ENCODE results near the gene PER2.
"Not testable (repeated sequence)": the region's sequence is repeated elsewhere in the genome, so short reads cannot be mapped to it uniquely, and the experiment has no call there.

DNA sequence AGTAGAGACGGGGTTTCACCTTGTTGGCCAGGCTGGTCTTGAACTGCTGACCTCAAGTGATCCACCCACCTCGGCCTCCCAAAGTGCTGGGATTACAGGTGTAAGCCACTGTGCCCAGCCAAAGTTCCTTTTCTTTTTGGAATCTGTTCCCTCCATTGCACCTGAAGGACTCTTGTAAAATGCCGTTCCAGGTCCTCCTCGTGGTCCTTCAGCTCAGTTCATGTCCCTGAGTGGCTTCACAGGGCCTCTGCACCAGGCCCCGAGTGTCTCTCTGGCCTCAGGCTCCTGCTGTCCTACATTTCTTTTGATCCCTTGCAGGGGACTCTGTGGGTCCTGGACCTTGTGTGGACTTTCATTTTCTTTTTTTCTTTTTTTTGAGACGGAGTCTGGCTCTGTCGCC, 35.8 kb upstream of the PER2 start:
- TF ChIP-seq EZH2 (IDR thresholded peaks at IDR 0.05; ENCODE audit: borderline replicate concordance, low read depth, low read length, severe bottlenecking): not testable (repeated sequence)
- TF ChIP-seq, protein P1, sequence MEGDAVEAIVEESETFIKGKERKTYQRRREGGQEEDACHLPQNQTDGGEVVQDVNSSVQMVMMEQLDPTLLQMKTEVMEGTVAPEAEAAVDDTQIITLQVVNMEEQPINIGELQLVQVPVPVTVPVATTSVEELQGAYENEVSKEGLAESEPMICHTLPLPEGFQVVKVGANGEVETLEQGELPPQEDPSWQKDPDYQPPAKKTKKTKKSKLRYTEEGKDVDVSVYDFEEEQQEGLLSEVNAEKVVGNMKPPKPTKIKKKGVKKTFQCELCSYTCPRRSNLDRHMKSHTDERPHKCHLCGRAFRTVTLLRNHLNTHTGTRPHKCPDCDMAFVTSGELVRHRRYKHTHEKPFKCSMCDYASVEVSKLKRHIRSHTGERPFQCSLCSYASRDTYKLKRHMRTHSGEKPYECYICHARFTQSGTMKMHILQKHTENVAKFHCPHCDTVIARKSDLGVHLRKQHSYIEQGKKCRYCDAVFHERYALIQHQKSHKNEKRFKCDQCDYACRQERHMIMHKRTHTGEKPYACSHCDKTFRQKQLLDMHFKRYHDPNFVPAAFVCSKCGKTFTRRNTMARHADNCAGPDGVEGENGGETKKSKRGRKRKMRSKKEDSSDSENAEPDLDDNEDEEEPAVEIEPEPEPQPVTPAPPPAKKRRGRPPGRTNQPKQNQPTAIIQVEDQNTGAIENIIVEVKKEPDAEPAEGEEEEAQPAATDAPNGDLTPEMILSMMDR (IDR thresholded peaks at IDR 0.05; ENCODE audit: extremely low read depth in 1 of 2, insufficient read depth in 1 of 2, low read depth in 1 of 2, low read length in 2 of 2): not testable (repeated sequence)
